ENCODE data around the gene MTMR1. TPM values are rescaled to one million over a fixed set of nuclear protein-coding genes. Genes with fewer than 3 reads are reported as not detected.

Gene MTMR1
- total and polyA plus RNA-seq, 2 donors (not counting 3 experiments of a cell fraction or from before 2014, with no cell fraction given): 17.1 to 20.3 TPM

GRCh38 chrX:150683536-150684146 is 9.6 kb upstream of the MTMR1 start:
- Histone ChIP-seq H3K9ac (replicated peaks; ENCODE audit: extremely low read depth, insufficient read depth, low read length) (no peak overlapping the region), H3K4me1 (ENCODE audit: control insufficient read depth, extremely low read depth, insufficient read depth, low read length) (peaks cover 3% of the 10 kb centered on the region), H3K4me2 (ENCODE audit: insufficient read depth, low read length) (no peak overlapping the region), H2AFZ (ENCODE audit: low read depth, low read length) (no peak overlapping the region), H3K9me1 (replicated peaks; ENCODE audit: control insufficient read depth, extremely low read depth, insufficient read depth, low read length) (no peaks in the 10 kb centered on the region), H4K20me1 (replicated peaks; ENCODE audit: control insufficient read depth, extremely low read depth, insufficient read depth, low read length) (no peaks in the 10 kb centered on the region), H3K9me3 (replicated peaks; ENCODE audit: control insufficient read depth, insufficient read depth, low read length) (no peaks in the 10 kb centered on the region), H3K79me2 (ENCODE audit: control insufficient read depth, insufficient read depth, low read length) (no peaks in the 10 kb centered on the region), H3K36me3 (ENCODE audit: control insufficient read depth in 2 of 2, extremely low read depth in 1 of 2, insufficient read depth in 2 of 2, low read length in 2 of 2) (no peaks in the 10 kb centered on the region), H3K27ac (ENCODE audit: insufficient read depth, low read depth, low read length) (no peak overlapping the region), H3K4me3 (replicated peaks in 1 of 3; ENCODE audit: insufficient read depth in 1 of 3, low read depth in 1 of 3, low read length in 3 of 3) (no peak overlapping the region), H3K27me3 (ENCODE audit: control insufficient read depth in 2 of 2, insufficient read depth in 2 of 2, low read length in 2 of 2) (no peaks in the 10 kb centered on the region)
- TF ChIP-seq POLR2A (IDR thresholded peaks at IDR 0.05; ENCODE audit: low read depth, low read length): no peak
- peak; percentile 27 to 42 for TF ChIP-seq CTCF (IDR thresholded peaks at IDR 0.05; ENCODE audit: extremely low read depth in 1 of 2, insufficient read depth in 1 of 2, low read depth in 1 of 2, low read length in 2 of 2)
- intact Hi-C loops (cut with micrococcal nuclease) (loop anchor here (1.0 kb wide), 1 partner anchor 34 kb away; no protein-coding TSS in a partner anchor), dilution Hi-C loops (cut with MboI; ENCODE audit: extremely low pct_ligation_motif_present, low sequenced_read_pairs) (no loop called here)
- BruUV-seq (replicated peaks): no TSS peak
- peak; percentile 31 for DNase-seq (ENCODE audit: low read depth, low spot score)
- ChIA-PET CTCF (interaction anchor here (0.7 to 1.6 kb wide), 16 partner anchors 9 to 319 kb away, joined by 3 to 29 read pairs (median 4); partner anchors contain the start of gene MTMR1), POLR2A (no interaction called here)
- peak; percentile 91 for FAIRE-seq

GRCh38 chrX:150688911-150689451 is 4.2 kb upstream of the MTMR1 start:
- intact Hi-C loops (cut with micrococcal nuclease): loop anchor here (1.0 kb wide), 1 partner anchor 15 kb away; no protein-coding TSS in a partner anchor
- FAIRE-seq: peak; percentile 85
- H3K4me3 ChIP-seq (replicated peaks in 1 of 3; ENCODE audit: insufficient read depth in 1 of 3, low read depth in 1 of 3, low read length in 3 of 3): no peak overlapping the region
- no TSS peak for BruUV-seq (replicated peaks)
- POLR2A ChIA-PET: no interaction called here
- H3K27ac ChIP-seq (ENCODE audit: insufficient read depth, low read depth, low read length): peak overlapping the region; percentile 69
- no peaks in the 10 kb centered on the region for H3K36me3 ChIP-seq (ENCODE audit: control insufficient read depth in 2 of 2, extremely low read depth in 1 of 2, insufficient read depth in 2 of 2, low read length in 2 of 2)
- DNase-seq (ENCODE audit: low read depth, low spot score): peak; percentile 39
- H3K9ac ChIP-seq (replicated peaks; ENCODE audit: extremely low read depth, insufficient read depth, low read length): no peak overlapping the region
- no peaks in the 10 kb centered on the region for H3K27me3 ChIP-seq (ENCODE audit: control insufficient read depth in 2 of 2, insufficient read depth in 2 of 2, low read length in 2 of 2)
- dilution Hi-C loops (cut with MboI; ENCODE audit: extremely low pct_ligation_motif_present, low sequenced_read_pairs): no loop called here
- TF ChIP-seq EZH2 (IDR thresholded peaks at IDR 0.05; ENCODE audit: borderline replicate concordance, low read depth, low read length, severe bottlenecking) (no peak), POLR2AphosphoS5 (IDR thresholded peaks at IDR 0.05; ENCODE audit: insufficient read depth, low read depth, low read length) (peak; percentile 33), FOS (IDR thresholded peaks at IDR 0.05; ENCODE audit: borderline replicate concordance, insufficient read depth, low read length) (peak; percentile 48), GATA2 (IDR thresholded peaks at IDR 0.05; ENCODE audit: insufficient read depth, insufficient read length, low read depth, low read length) (peak; percentile 63), MAX (IDR thresholded peaks at IDR 0.05; ENCODE audit: insufficient read depth, insufficient read length) (no peak), MYC (IDR thresholded peaks at IDR 0.05; ENCODE audit: low read depth, low read length) (no peak), JUN (IDR thresholded peaks at IDR 0.05; ENCODE audit: borderline replicate concordance, insufficient read depth, insufficient read length, low read depth) (no peak), CTCF (IDR thresholded peaks at IDR 0.05; ENCODE audit: extremely low read depth in 1 of 2, insufficient read depth in 1 of 2, low read depth in 1 of 2, low read length in 2 of 2) (no peak)
- H2AFZ ChIP-seq (ENCODE audit: low read depth, low read length): peak overlapping the region; percentile 9
- H3K9me3 ChIP-seq (replicated peaks; ENCODE audit: control insufficient read depth, insufficient read depth, low read length): no peaks in the 10 kb centered on the region
- H3K4me1 ChIP-seq (ENCODE audit: control insufficient read depth, extremely low read depth, insufficient read depth, low read length): peaks cover 18% of the 10 kb centered on the region
- H3K79me2 ChIP-seq (ENCODE audit: control insufficient read depth, insufficient read depth, low read length): peaks cover 6% of the 10 kb centered on the region
- no peaks in the 10 kb centered on the region for H4K20me1 ChIP-seq (replicated peaks; ENCODE audit: control insufficient read depth, extremely low read depth, insufficient read depth, low read length)
- no peaks in the 10 kb centered on the region for H3K9me1 ChIP-seq (replicated peaks; ENCODE audit: control insufficient read depth, extremely low read depth, insufficient read depth, low read length)
- peak overlapping the region; percentile 12 for H3K4me2 ChIP-seq (ENCODE audit: insufficient read depth, low read length)
- CTCF ChIA-PET: no interaction called here

Measured in endothelial cell of umbilical vein (primary cell).